NCI-H2171 (cell line): Measurements from ENCODE around the gene SAG.
A peak's percentile ranks its signal among the peaks of the same experiment; 100 is the strongest.
"Not testable (repeated sequence)": the region's sequence is repeated elsewhere in the genome, so short reads cannot be mapped to it uniquely, and the experiment has no call there.

Experiments used
- DNase-seq: peaks from one replicate; lab custom pipeline; 2025; lab: John Stamatoyannopoulos, UW

The SAG gene

GRCh38 chr2:233331536-233331935 is 23.9 kb downstream of the SAG start:
- DNase-seq = no peak

- DNase-seq = no peak
These were observed 24.5 kb downstream of the SAG start for GRCh38 chr2:233332125-233332524.

DNA sequence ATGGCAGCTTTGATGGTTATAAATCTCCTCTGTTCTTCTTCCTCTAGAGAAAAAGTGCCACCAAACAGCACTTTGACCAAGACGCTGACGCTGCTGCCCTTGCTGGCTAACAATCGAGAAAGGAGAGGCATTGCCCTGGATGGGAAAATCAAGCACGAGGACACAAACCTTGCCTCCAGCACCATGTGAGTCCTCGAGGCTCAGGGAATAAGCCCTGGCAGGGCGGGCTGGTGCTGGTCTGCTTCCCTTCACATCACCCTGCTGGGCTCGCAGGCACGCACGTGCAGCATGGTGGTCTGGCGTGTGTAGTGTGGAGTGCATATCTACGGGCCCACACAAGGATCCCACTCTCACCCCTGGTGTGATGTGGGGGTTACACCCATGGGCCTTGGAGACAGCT is 27.3 kb downstream of the SAG start:
- no peak for DNase-seq

GRCh38 chr2:233336091-233336490 is 28.5 kb downstream of the SAG start:
- DNase-seq = not testable (repeated sequence)

DNA sequence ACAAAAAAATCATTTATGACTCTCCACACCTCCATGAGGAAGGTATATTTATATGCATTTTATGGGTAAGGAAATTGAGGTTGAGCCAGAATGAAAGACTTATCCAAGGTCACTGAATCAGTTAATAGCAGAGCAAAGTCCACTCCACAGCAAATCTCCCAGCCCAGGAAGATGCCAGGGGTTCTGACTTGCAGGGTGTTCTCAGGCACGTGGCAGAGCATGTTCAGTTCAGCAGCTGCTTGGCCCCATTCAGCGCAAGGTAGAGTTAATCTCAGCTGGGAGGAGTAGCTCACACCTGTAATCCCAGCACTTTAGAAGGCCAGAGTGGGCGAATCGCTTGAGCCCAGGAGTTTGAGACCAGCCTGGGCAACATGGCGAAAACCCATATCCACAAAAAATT is 28.9 kb downstream of the SAG start:
- DNase-seq = no peak

- DNase-seq = no peak
These were observed 30.4 kb downstream of the SAG start for GRCh38 chr2:233338046-233338445.

DNA sequence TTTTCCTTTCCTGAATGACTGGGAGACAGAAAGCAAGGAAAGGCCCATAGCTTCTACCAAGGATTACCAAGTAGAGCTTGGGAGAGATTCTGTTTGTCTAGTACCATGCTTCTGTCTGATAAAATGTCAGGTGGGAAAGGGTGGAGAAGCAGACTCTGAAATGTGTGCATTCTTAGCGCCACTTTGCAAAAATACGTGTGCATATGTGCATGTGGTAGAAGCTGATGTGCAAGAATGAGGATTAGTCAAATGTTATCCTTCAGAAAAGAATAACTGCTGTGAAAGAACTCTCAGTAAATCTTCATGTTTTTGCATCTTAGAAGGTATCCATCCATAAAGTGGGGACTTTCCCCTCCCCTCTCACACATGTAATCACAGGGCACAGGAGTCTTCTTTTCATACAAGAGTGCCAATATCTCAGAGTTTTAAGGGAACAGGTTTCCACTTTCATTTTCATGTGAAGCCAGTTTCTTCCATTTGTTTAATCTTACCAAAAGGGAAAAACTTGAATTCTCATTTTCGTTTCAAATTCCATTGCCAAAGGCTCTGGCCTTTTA is 31.3 kb downstream of the SAG start:
- DNase-seq = no peak

- DNase-seq = no peak
These were observed 31.8 kb downstream of the SAG start for GRCh38 chr2:233339427-233339826.

GRCh38 chr2:233341296-233341695 is 33.7 kb downstream of the SAG start:
- DNase-seq = no peak

- DNase-seq = peak; percentile 5
These were observed 34.7 kb downstream of the SAG start for GRCh38 chr2:233342301-233342700.

DNA sequence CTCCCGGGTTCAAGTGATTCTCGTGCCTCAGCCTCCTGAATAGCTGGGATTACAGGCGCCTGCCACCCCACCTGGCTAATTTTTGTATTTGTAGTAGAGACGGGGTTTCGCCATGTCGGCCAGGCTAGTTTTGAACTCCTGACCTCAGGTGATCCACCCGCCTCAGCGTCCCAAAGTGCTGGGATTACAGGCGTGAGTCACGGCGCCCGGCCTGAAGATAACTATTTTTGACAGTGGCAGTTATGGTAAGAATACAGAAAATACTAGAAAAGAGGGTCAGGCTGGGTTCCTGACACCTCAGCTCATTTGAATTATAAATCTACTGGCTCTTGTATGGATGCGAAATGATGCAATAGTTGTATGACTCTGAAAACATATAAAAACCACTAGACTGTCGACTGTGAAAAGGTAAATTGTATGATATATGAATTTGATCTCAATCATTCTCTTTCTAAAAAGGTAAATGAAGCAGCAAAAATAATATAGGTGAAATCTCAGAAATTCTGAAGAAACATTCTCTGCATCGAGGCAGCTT is 35.6 kb downstream of the SAG start:
- no peak for DNase-seq

- DNase-seq = no peak
These were observed 38.8 kb downstream of the SAG start for GRCh38 chr2:233346376-233346775.

DNA sequence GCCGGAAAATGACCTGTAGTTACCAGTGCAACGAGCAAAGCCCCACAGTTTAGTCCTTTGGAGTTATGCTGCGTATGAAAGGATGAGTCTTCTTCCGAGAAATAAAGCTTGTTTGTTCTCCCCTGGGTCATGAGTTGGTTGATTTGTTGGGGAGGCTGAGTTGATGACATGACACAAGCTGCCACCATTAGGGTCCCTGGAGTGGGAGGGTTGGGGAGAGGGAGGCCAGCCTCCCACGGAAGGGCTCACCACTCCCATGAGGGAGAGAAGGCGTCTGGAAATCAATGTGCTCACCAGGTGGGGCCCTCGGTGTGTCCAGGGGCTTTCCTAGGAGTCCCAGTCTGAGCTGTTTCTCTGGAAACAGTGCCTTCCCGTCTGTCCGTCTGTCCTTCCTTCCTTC is 39.3 kb downstream of the SAG start:
- no peak for DNase-seq

- no peak for DNase-seq
These were observed 41.7 kb downstream of the SAG start for GRCh38 chr2:233349005-233349998.

DNA sequence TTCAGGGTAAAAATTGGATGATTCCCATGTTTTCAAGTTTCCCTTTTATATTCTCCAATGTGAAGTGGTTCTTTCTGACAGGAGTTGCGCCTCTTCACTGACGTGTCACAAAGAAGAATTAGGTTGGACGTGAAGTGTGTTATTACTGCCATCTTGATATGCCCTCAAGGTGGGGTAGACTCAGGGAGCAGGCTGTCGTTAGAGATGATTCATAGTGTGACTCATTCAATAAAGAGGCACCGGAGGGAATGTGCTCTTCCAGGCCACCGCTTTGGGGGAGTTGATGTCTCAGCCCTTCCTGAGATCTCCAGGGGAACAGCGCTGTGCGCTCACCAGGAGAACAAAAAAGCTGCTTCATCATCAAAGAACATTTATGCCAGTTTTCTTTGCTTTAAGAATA is 43.1 kb downstream of the SAG start:
- no peak for DNase-seq

GRCh38 chr2:233351423-233351822 is 43.8 kb downstream of the SAG start:
- no peak for DNase-seq

DNA sequence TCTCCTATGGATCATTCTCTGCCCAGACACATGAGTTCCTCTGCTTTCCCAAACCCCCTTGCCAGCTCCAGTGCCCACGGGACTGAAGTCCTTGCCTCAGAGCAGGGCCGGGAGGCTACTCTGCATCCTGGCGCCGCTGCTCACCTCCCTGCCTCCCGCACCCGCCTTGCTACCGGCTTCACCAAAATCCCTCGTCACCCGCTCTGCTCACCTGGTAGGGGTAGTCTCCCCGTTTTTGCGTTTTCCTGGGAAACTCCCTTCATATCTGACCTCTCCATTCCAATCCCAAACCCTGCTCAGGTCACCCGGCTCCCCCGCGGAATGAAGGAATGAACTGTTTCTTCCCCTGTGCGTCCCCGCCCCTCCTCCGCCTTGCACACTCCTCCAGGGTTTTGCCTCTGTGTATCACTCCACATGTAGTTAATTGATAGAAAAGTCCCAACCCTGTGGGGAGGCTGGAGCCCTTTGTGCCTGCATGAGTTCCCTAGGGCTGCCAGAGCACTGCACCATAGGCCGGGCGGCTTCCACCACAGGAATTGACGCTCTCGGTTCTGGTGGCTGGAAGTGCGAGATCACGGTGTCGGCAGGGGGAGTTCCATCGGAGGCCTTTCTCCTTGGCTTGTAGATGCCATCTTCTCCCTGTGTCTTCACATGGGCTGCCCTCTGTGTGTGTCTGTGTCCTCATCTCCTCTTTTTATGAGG is 44.7 kb downstream of the SAG start:
- DNase-seq = no peak

DNA sequence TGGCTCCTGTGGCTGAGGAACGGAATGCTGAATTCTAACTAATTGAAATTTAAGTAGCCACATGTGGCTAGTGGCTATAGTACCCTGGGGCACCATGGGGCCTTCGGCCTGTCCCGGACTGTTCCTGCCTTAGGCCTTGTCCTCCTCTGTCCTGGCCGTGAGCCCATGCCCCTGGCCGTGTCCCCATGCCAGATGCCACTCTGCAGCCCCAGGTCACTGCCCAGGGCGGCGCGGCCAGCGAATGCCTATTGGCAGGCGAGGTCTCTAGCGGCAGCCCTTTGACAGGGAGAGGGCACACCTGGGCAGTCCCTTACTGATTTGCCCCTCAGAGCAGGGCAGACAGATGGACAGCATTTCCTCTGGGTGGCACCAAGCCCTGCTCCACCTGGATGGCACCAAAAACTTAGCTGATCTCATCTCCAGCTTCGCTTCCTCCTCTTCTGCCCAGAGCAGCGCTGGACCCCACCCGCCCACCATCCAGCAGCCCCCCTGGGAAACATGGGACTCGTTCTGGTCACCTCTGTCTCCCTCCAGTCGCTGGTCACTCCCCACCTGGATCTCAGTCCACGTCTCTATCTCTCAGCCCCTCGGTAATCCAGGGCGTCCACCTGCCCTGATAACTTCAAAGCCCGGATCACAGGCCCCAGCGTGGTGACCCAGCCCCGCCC is 45.6 kb downstream of the SAG start:
- DNase-seq = no peak

DNA sequence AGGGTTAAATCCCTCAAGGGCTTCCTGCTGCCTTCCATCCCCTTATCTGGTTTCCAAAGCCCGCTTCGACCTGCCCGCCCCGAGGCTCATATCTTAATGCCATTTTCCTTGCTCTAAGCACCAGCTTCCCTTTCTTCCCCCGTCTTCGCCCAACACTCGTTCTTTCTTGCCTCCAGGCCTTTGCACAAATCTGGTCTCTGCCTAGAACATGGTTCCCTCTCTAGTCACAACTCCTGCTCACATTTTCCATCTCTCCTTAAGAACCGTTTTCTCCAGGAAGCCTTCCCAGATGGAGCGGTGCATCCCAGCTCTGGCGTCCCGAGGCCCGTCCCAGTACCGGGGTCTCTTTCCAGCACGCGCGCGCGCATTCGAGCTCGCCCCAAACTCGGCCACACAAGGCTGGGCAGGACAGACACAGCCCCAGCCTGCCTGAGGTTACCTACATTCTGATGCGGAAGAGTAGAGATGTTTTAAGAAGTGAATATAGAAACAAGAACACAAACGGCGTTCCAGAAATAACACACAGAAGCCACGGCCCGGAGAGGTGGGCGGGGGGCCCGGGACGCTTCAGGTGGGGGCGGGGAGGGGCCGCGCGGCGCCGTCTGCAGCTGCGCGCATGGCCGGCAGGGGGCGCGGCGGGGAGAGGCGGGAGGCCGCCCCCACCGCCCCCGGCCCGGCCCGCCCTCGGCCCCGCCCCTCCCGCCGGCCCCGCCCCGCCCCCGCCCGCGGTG is 46.3 kb downstream of the SAG start, which contains the start of gene DGKD:
TSS of gene DGKD (plus strand) at position 726 of the 731 bp plus-strand sequence. CDS start 25 bp downstream, outside the sequence.
- peak; percentile 37 for DNase-seq

DNA sequence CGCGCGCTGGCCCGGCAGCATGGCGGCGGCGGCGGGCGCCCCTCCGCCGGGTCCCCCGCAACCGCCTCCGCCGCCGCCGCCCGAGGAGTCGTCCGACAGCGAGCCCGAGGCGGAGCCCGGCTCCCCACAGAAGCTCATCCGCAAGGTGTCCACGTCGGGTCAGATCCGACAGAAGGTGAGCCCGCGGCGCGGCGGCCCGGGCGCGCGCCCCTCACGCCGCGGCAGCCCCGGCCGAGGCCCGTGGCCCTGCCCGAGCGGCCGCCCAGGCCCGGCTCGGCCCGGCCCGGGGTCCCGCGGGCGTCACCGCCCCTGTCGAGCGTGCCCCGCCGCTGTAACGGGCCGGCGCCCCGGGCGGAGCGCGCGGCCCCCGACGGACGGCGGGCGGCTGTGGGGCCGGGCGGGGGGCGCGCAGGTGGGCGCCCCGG is 46.9 kb downstream of the SAG start:
- no peak for DNase-seq

DNA sequence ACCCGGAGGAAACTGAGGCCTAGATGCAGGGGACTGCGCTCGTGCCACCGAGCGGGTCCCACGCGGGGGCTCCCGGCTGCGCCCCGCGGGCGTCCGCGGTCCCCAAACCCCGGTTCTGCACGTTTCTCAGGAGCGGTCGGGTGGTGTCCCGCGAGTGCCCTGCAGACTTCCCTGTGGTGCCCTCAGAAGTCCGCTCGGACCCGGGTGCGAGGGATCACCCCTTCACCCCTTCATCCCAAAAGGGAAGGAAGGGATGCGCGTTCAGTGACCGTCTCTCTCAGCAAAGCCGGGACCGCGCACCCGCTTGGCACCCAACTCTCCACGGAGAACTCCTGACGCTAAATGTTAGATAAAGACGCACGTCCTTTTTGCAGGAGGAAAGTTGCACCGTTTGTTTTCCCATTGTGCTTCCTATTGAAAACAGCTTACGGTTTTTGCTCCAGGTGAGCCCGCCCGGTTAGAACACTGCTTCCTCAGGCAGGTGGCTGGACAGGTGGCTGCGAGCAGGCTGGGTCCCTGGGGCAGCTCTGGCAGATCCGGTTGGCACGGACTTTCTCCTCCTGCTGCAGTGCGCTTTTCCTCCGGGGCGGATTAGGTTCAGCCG is 47.5 kb downstream of the SAG start:
- peak; percentile 56 for DNase-seq
